Measurements from ENCODE around the gene MUC2. TPM values are rescaled to one million over a fixed set of nuclear protein-coding genes. Genes with fewer than 3 reads are reported as not detected.

MUC2 gene
- total and polyA plus RNA-seq, 2 donors (not counting 1 experiment from before 2014, with no cell fraction given) = not detected

DNA sequence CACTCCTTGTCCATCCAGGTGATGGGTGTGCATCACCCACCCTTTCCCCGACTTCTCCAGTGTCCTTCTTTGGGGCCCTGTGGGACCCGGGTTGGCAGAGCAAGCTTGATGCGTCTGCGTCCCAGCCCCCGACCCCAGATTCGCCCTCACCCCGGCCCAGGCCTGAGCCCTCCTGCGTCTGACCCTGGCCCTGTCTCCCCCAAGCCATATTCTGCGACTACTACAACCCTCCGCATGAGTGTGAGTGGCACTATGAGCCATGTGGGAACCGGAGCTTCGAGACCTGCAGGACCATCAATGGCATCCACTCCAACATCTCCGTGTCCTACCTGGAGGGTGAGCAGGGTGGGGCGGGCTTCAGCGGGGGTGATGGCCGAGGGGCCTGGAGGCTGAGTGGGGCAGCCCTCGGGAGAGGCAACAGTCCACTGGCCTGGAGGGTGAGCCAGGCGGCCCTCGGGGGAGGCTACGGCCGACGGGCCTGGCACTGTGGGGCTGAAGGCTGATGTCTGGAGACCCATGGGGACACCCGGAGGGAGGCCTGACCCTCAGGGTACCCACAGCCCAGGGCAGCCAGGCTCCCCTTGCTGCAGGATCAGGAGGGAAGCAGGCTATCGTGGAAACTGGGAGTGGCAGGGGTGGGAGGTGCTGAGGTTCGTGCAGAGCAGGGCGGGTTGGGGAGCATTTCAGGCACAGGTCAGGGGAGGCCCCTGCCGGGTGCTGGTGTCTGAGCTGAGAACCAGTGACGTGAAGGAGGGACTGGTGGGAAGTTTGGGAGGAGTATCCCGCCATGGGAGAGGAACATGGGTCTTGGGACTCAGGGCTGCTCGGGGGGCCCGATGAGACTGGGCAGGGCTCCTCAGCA, 15.3 kb downstream of the MUC2 start:
- POLR2A ChIA-PET = no interaction called here
- Mint-ChIP-seq H3K27ac (no peak overlapping the region), H3K27me3 (no peaks in the 10 kb centered on the region), H3K9me3 (ENCODE audit: insufficient read depth) (no peaks in the 10 kb centered on the region), H3K4me1 (no peaks in the 10 kb centered on the region), H3K4me3 (no peak overlapping the region)
- no peak overlapping the region for H3K27ac ChIP-seq (ENCODE audit: low read length in 2 of 2)
- H3K79me2 ChIP-seq (ENCODE audit: control insufficient read depth, insufficient read depth, low read length) = no peaks in the 10 kb centered on the region
- no peak for DNase-seq
- H3K9ac ChIP-seq (ENCODE audit: low read length) = no peak overlapping the region
- no peak overlapping the region for H2AFZ ChIP-seq (ENCODE audit: insufficient read depth, low read depth, low read length, poor library complexity, severe bottlenecking)
- ATAC-seq (ENCODE audit: low read depth) = no peak
- H3K27me3 ChIP-seq (replicated peaks in 1 of 4; ENCODE audit: control extremely low read depth in 1 of 4, control insufficient read depth in 3 of 4, insufficient read depth in 4 of 4, low read length in 3 of 4) = no peaks in the 10 kb centered on the region
- intact Hi-C loops (cut with micrococcal nuclease) = no loop called here
- peaks cover 0 to 14% (median 0%) of the 10 kb centered on the region in 3 donors for H3K9me3 ChIP-seq (ENCODE audit: control extremely low read depth in 1 of 3, control insufficient read depth in 2 of 3, insufficient read depth in 1 of 3, low read length in 2 of 3)
- no peak for TF ChIP-seq EZH2 (IDR thresholded peaks at IDR 0.05; ENCODE audit: borderline replicate concordance, insufficient read depth, low read depth, low read length, poor library complexity, severe bottlenecking)
- TF ChIP-seq, protein P1, sequence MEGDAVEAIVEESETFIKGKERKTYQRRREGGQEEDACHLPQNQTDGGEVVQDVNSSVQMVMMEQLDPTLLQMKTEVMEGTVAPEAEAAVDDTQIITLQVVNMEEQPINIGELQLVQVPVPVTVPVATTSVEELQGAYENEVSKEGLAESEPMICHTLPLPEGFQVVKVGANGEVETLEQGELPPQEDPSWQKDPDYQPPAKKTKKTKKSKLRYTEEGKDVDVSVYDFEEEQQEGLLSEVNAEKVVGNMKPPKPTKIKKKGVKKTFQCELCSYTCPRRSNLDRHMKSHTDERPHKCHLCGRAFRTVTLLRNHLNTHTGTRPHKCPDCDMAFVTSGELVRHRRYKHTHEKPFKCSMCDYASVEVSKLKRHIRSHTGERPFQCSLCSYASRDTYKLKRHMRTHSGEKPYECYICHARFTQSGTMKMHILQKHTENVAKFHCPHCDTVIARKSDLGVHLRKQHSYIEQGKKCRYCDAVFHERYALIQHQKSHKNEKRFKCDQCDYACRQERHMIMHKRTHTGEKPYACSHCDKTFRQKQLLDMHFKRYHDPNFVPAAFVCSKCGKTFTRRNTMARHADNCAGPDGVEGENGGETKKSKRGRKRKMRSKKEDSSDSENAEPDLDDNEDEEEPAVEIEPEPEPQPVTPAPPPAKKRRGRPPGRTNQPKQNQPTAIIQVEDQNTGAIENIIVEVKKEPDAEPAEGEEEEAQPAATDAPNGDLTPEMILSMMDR (IDR thresholded peaks at IDR 0.05) = no peak
- no peaks in the 10 kb centered on the region for H3K36me3 ChIP-seq (replicated peaks in 1 of 2; ENCODE audit: control extremely low read depth in 1 of 2, control insufficient read depth in 1 of 2, extremely low read depth in 1 of 2, insufficient read depth in 2 of 2, low read length in 1 of 2)
- H3K4me1 ChIP-seq (ENCODE audit: control insufficient read depth in 2 of 2, insufficient read depth in 2 of 2, low read length in 2 of 2) = no peaks in the 10 kb centered on the region
- H4K20me1 ChIP-seq (ENCODE audit: control insufficient read depth, insufficient read depth, low read length, poor library complexity, severe bottlenecking) = no peaks in the 10 kb centered on the region
- CTCF ChIA-PET = no interaction called here
- H3K4me3 ChIP-seq (ENCODE audit: control extremely low read depth in 1 of 5, extremely low read depth in 1 of 5, insufficient read depth in 1 of 5, low read depth in 2 of 5, low read length in 4 of 5) = no peak overlapping the region
- H3K4me2 ChIP-seq (replicated peaks; ENCODE audit: low read depth, low read length, poor library complexity, severe bottlenecking) = no peak overlapping the region
- 96% methylated on average over 27 of the region's 31 CpGs for WGBS (ENCODE audit: insufficient coverage)

DNA sequence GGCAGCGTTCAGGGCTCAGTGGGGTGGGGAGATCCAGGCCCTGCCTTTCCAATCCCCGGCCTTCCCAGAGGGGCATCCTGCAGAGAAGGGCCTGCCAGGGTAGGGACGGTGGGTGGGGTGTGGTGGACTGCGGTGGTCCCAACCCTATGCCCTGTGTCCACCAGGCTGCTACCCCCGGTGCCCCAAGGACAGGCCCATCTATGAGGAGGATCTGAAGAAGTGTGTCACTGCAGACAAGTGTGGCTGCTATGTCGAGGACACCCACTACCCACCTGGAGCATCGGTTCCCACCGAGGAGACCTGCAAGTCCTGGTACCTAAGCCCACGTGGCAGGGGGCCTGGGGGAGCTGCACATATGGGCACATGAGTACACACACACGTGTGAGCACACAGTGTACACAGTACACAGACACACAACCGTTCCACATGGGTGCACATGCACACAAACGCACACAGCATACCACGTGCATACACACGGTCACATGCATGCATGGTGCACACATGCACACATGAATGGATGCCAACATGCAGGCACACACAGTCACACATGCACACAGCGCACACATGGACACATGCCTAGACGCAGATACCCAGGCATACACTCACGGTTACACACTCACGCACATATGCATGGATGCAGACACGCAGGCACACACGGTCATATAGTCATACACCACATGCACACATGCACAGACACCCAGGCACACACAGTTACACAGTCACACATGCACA, 16.1 kb downstream of the MUC2 start:
- Histone ChIP-seq H3K27me3 (replicated peaks in 1 of 4; ENCODE audit: control extremely low read depth in 1 of 4, control insufficient read depth in 3 of 4, insufficient read depth in 4 of 4, low read length in 3 of 4) (no peaks in the 10 kb centered on the region), H3K4me1 (ENCODE audit: control insufficient read depth in 2 of 2, insufficient read depth in 2 of 2, low read length in 2 of 2) (no peaks in the 10 kb centered on the region), H4K20me1 (ENCODE audit: control insufficient read depth, insufficient read depth, low read length, poor library complexity, severe bottlenecking) (no peaks in the 10 kb centered on the region), H3K4me3 (ENCODE audit: control extremely low read depth in 1 of 5, extremely low read depth in 1 of 5, insufficient read depth in 1 of 5, low read depth in 2 of 5, low read length in 4 of 5) (no peak overlapping the region), H3K9ac (ENCODE audit: low read length) (no peak overlapping the region), H2AFZ (ENCODE audit: insufficient read depth, low read depth, low read length, poor library complexity, severe bottlenecking) (no peak overlapping the region), H3K4me2 (replicated peaks; ENCODE audit: low read depth, low read length, poor library complexity, severe bottlenecking) (no peak overlapping the region), H3K79me2 (ENCODE audit: control insufficient read depth, insufficient read depth, low read length) (no peaks in the 10 kb centered on the region), H3K9me3 (ENCODE audit: control extremely low read depth in 1 of 3, control insufficient read depth in 2 of 3, insufficient read depth in 1 of 3, low read length in 2 of 3) (peaks cover 0 to 14% (median 0%) of the 10 kb centered on the region in 3 donors), H3K36me3 (replicated peaks in 1 of 2; ENCODE audit: control extremely low read depth in 1 of 2, control insufficient read depth in 1 of 2, extremely low read depth in 1 of 2, insufficient read depth in 2 of 2, low read length in 1 of 2) (no peaks in the 10 kb centered on the region), H3K27ac (ENCODE audit: low read length in 2 of 2) (no peak overlapping the region)
- Mint-ChIP-seq H3K4me1 (no peaks in the 10 kb centered on the region), H3K27ac (no peak overlapping the region), H3K9me3 (ENCODE audit: insufficient read depth) (no peaks in the 10 kb centered on the region), H3K4me3 (no peak overlapping the region), H3K27me3 (no peaks in the 10 kb centered on the region)
- TF ChIP-seq EZH2 (IDR thresholded peaks at IDR 0.05; ENCODE audit: borderline replicate concordance, insufficient read depth, low read depth, low read length, poor library complexity, severe bottlenecking) = no peak
- TF ChIP-seq, protein P1 (IDR thresholded peaks at IDR 0.05) = no peak
- ChIA-PET CTCF (no interaction called here), POLR2A (no interaction called here)
- WGBS (ENCODE audit: insufficient coverage) = 92% methylated on average over 19 of the region's 20 CpGs
- DNase-seq = no peak
- ATAC-seq (ENCODE audit: low read depth) = no peak
- intact Hi-C loops (cut with micrococcal nuclease) = no loop called here
